GM18951 (cell line): ENCODE measurements around the gene HTR3C.
"Not testable (repeated sequence)": the region's sequence is repeated elsewhere in the genome, so short reads cannot be mapped to it uniquely, and the experiment has no call there.

Experiments used
- POLR2A ChIP-seq: IDR thresholded peaks from 4 replicates; pipeline ENCODE4 v1.6.1; 2011; ENCODE audit warnings: mild to moderate bottlenecking; ENCODE audit not compliant: insufficient read length, insufficient read depth; ENCODE audit errors: extremely low read depth
- in situ Hi-C: fragments of 300-500 bp; cut with MboI; formaldehyde crosslinking; loops from one replicate; pipeline ENCODE4 v1.12.0; 2022; ENCODE audit warnings: low sequenced_read_pairs, mixed read lengths, inconsistent platforms; ENCODE audit not compliant: unreplicated experiment

HTR3C gene

GRCh38 chr3:184045995-184046394 lies 6.9 kb upstream of the HTR3C start:
- TF ChIP-seq POLR2A, result no peak
- in situ Hi-C loops, result no loop called here

GRCh38 chr3:184050217-184050847 lies 2.5 kb upstream of the HTR3C start:
- in situ Hi-C loops, result no loop called here
- no peak for TF ChIP-seq POLR2A

GRCh38 chr3:184058029-184058428 lies 5.2 kb downstream of the HTR3C start:
- in situ Hi-C loops, result no loop called here
- TF ChIP-seq POLR2A, result no peak

- no peak for TF ChIP-seq POLR2A
- in situ Hi-C loops, result no loop called here
These were observed 6.6 kb downstream of the HTR3C start for GRCh38 chr3:184059424-184059823.

- TF ChIP-seq POLR2A, result no peak
- in situ Hi-C loops, result no loop called here
These were observed 9.8 kb downstream of the HTR3C start for GRCh38 chr3:184062637-184063036.

DNA sequence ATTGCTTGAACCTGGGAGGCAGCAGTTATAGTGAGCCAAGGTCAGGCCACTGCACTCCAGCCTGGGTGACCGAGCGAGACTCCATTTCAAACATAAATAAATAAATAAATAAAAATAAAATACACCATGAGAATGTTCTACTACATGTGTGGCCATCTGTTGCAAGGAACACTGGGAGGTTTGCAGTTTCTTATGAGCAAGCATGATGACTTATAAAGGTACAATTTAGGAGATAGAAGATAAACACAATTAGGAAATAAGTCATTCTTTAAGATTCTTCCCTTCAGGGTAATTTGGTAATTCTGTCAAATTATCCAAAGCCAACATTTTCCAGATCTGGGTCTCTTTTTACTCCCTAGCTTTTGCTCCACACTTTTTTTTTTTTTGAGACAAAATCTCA lies 13.4 kb downstream of the HTR3C start:
- TF ChIP-seq POLR2A, result no peak
- in situ Hi-C loops, result no loop called here

GRCh38 chr3:184067573-184068055 lies 14.8 kb downstream of the HTR3C start:
- in situ Hi-C loops, result no loop called here
- TF ChIP-seq POLR2A, result no peak

DNA sequence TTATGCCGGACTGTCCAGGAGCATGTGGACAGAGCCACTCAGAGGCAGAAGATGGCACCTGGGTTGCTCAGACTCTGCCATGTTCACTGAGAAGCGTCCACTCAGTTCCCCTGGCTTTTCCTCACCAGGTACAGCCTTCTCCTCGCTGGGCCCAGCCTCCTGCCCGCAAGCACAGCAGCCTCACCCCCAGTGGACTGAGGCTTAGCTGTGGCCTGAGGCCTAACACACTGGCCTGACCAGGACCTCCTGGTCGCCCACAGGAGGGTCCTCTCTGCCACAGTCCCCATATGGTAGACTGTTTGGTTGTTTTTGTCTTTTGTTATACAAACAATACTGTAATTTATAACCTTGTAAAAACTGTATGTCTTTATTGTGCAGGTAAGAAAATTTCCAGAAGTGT lies 15.5 kb downstream of the HTR3C start:
- TF ChIP-seq POLR2A, result no peak
- in situ Hi-C loops, result no loop called here

DNA sequence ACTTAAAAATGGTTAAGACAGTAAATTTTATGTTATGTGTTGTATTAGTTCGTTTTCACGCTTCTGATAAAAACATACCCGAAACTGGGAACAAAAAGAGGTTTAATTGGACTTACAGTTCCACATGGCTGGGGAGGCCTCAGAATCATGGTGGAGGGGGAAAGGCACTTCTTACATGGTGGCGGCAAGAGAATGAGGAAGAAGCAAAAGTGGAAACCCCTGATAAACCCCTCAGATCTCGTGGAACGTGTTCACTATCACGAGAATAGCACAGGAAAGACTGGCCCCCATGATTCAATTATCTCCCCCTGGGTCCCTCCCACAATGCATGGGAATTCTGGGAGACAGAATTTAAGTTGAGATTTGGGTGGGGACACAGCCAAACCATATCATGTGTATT lies 18.3 kb downstream of the HTR3C start:
- in situ Hi-C loops, result not testable (repeated sequence)

DNA sequence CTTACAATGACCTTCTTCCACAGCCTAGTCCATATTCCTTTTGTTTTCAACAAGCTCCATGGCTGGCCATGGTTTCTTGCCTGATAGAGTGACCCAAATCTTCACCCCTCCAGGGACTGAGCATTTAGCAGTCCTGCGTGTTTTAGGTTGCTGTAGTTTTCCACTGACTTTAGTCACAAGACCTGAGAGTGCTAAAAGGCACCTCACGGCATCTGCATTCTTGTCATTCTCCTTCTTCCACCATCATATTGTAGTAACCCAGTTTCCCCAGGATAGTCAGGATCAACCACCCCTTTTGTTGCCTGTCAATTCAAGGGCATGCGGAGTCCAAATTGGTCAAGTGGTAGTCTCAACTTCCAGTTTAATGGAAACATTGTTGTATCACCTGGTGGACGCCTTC lies 20.8 kb downstream of the HTR3C start:
- in situ Hi-C loops, result no loop called here
- TF ChIP-seq POLR2A, result no peak

GRCh38 chr3:184075901-184076300 lies 23.1 kb downstream of the HTR3C start:
- in situ Hi-C loops, result no loop called here
- no peak for TF ChIP-seq POLR2A

GRCh38 chr3:184077881-184078280 lies 25.0 kb downstream of the HTR3C start:
- TF ChIP-seq POLR2A, result no peak
- in situ Hi-C loops, result no loop called here

DNA sequence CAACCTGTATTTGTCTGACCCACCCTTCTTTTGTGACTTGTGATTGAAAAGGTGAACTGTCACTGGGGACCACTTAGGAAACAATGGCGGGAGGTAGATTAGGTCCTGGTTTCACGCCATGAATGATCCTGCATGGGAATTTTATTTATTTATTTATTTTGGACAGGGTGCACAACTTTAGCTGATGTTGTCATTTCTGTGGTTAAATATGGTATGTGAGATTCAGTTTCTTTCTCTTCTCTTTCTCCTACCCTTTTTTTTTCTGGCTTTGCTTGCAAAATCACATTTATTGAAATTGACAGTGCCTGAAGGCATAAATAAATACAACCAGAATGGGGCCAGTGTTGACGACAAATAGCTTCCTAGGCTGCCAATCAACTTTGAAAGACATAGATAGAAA lies 26.0 kb downstream of the HTR3C start:
- in situ Hi-C loops, result no loop called here
- no peak for TF ChIP-seq POLR2A

DNA sequence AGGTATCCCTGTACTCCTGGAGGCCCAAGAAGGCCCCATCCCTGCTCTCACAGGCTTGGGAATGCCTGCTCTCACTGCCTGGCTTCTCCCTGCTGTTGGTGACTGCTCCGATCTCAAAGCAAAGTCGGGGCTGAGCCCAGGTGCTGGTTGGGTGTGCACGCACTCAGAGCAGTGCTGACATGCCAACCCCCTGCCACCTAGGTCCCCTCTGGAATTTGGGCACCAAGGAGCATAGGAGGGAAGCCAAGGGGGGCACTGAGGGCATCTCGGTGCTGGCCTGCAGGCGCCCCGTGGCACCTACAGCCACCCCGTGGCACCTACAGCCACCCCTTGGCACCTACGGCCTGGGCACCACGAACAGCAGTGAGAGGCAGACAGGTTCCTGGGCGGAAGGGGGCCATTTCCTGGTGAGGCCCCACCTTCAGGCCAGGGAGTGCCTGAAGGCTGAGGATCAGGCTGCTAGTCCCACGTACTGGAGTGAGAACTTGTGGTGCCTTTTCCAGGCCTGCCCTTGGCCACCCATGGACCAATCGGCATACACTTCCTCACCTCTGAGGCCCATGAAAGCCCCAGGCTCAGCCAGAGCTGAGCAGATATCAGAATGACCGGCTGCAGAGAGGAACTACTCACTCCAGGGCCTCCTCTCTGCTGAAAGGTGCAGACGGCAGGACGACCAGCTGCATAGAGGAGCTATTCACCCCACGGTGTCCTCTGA lies 28.4 kb downstream of the HTR3C start:
- no peak for TF ChIP-seq POLR2A
- in situ Hi-C loops, result no loop called here
